Endothelial cell of umbilical vein (primary cell): ENCODE data around the gene EFNB1. TPM values are rescaled to one million over a fixed set of nuclear protein-coding genes. Genes with fewer than 3 reads are reported as not detected.

Experiments used
- BruUV-seq: library from RNA; stranded (reverse); fragments of 400-500 nt; replicated peaks from 2 replicates; lab custom pipeline; 2021; lab: Mats Ljungman, UMichigan
- CTCF ChIA-PET: fragments of 300-600, 350-600 bp; sonication (Branson Sonifier 250); formaldehyde crosslinking; loops from one replicate; lab custom pipeline; 2021; ENCODE audit warnings: antibody characterized with exemption, inconsistent platforms; lab: Charles Lee
- POLR2A ChIA-PET: fragments of 300-600, 350-600 bp; sonication (Branson Sonifier 250); formaldehyde crosslinking; loops from one replicate; lab custom pipeline; 2021; ENCODE audit warnings: antibody characterized with exemption, inconsistent platforms; lab: Charles Lee
- DNase-seq: peaks from one replicate; pipeline ENCODE4 v3.0.0-alpha.2; 2011; ENCODE audit warnings: low read depth, low spot score
- FAIRE-seq: peaks from 2 replicates; lab custom pipeline; 2011; peaks lifted over from hg19 to GRCh38; lab: Jason Lieb, UNC
- H2AFZ ChIP-seq: 2 replicates; pipeline ENCODE4 v1.6.0; 2012; ENCODE audit warnings: low read depth, low read length, control low read depth, inconsistent platforms
- H3K27ac ChIP-seq: 2 replicates; pipeline ENCODE4 v1.5.1; 2011; ENCODE audit warnings: low read depth, mild to moderate bottlenecking, control low read depth, low read length, moderate library complexity; ENCODE audit not compliant: insufficient read depth
- H3K27me3 ChIP-seq, 2 experiments: 2 replicates each; pipeline versions ENCODE4 v1.6.0 to v1.6.1; 2011; ENCODE audit warnings: low read length in 2 of 2, mixed read lengths in 1 of 2; ENCODE audit not compliant: control insufficient read depth in 2 of 2, insufficient read depth in 2 of 2
- H3K36me3 ChIP-seq, 2 experiments: 2 replicates in 1 of 2; 3 replicates in 1 of 2; pipeline ENCODE4 v1.5.1; 2011; ENCODE audit warnings: low read length in 2 of 2, mild to moderate bottlenecking in 1 of 2, moderate library complexity in 1 of 2; ENCODE audit not compliant: control insufficient read depth in 2 of 2, insufficient read depth in 2 of 2; ENCODE audit errors: extremely low read depth in 1 of 2
- H3K4me1 ChIP-seq: 3 replicates; pipeline ENCODE4 v1.5.1; 2011; ENCODE audit warnings: mild to moderate bottlenecking, low read length; ENCODE audit not compliant: control insufficient read depth, insufficient read depth; ENCODE audit errors: extremely low read depth
- H3K4me2 ChIP-seq: 2 replicates; pipeline ENCODE4 v1.6.1; 2011; ENCODE audit warnings: low read length, control low read depth, mixed read lengths; ENCODE audit not compliant: insufficient read depth
- H3K4me3 ChIP-seq, 3 experiments: fragments of 200-600 bp in 1 of 3; sonication (generic), shearing (Covaris generic) in 1 of 3; replicated peaks in 1 of 3; 2 replicates each; pipeline ENCODE4 v1.5.1; 2011 to 2016; ENCODE audit warnings: control low read depth in 3 of 3, low read length in 3 of 3, mild to moderate bottlenecking in 2 of 3, inconsistent platforms in 1 of 3, low read depth in 1 of 3, moderate library complexity in 1 of 3; ENCODE audit not compliant: insufficient read depth in 1 of 3
- H3K79me2 ChIP-seq: 2 replicates; pipeline ENCODE4 v1.6.0; 2012; ENCODE audit warnings: low read length, inconsistent platforms; ENCODE audit not compliant: control insufficient read depth, insufficient read depth
- H3K9ac ChIP-seq: replicated peaks from 2 replicates; pipeline ENCODE3; 2011; ENCODE audit warnings: low read length, control low read depth; ENCODE audit not compliant: insufficient read depth; ENCODE audit errors: extremely low read depth
- H3K9me1 ChIP-seq: replicated peaks from 3 replicates; pipeline ENCODE4 v1.6.0; 2011; ENCODE audit warnings: mild to moderate bottlenecking, low read length; ENCODE audit not compliant: control insufficient read depth, insufficient read depth; ENCODE audit errors: extremely low read depth
- H3K9me3 ChIP-seq: replicated peaks from 2 replicates; pipeline ENCODE4 v1.5.1; 2012; ENCODE audit warnings: low read length, inconsistent platforms; ENCODE audit not compliant: control insufficient read depth, insufficient read depth
- H4K20me1 ChIP-seq: replicated peaks from 2 replicates; pipeline ENCODE3; 2011; ENCODE audit warnings: mild to moderate bottlenecking, low read length; ENCODE audit not compliant: control insufficient read depth, insufficient read depth; ENCODE audit errors: extremely low read depth
- EZH2 ChIP-seq: IDR thresholded peaks from 2 replicates; pipeline ENCODE4 v1.6.1; 2012; ENCODE audit warnings: borderline replicate concordance, low read depth, mild to moderate bottlenecking, moderate library complexity, low read length, inconsistent platforms; ENCODE audit not compliant: severe bottlenecking
- FOS ChIP-seq: IDR thresholded peaks from 2 replicates; pipeline ENCODE4 v1.6.1; 2011; ENCODE audit warnings: mild to moderate bottlenecking, low read length, moderate library complexity, borderline replicate concordance; ENCODE audit not compliant: insufficient read depth
- GATA2 ChIP-seq: IDR thresholded peaks from 2 replicates; pipeline ENCODE4 v1.7.0; 2011; ENCODE audit warnings: low read depth, mild to moderate bottlenecking, moderate library complexity, mixed read lengths, low read length; ENCODE audit not compliant: insufficient read length, insufficient read depth
- JUN ChIP-seq: IDR thresholded peaks from 2 replicates; pipeline ENCODE4 v1.6.1; 2011; ENCODE audit warnings: borderline replicate concordance, low read depth; ENCODE audit not compliant: insufficient read length, insufficient read depth
- MYC ChIP-seq: IDR thresholded peaks from one replicate; pipeline ENCODE4 v1.6.1; 2011; ENCODE audit warnings: mild to moderate bottlenecking, low read depth, low read length
- POLR2A ChIP-seq: IDR thresholded peaks from 2 replicates; pipeline ENCODE4 v1.6.1; 2012; ENCODE audit warnings: low read depth, mild to moderate bottlenecking, control low read depth, low read length
- dilution Hi-C: fragments of 300-500 bp; cut with MboI; formaldehyde crosslinking; loops from one replicate; pipeline ENCODE4 v1.15.0; 2019; ENCODE audit warnings: low sequenced_read_pairs; ENCODE audit not compliant: extremely low pct_ligation_motif_present
- intact Hi-C: fragments of 100-400 bp; cut with micrococcal nuclease; formaldehyde crosslinking; loops from one replicate; pipeline ENCODE4 v1.10.0; 2022
- polyA plus RNA-seq, 4 experiments: library from polyadenylated mRNA; depleted of rRNA in 3 of 4; stranded (reverse) in 3 of 4; unstranded in 1 of 4; fragments of >200 nt; gene quantifications; 2 replicates each; pipeline versions ENCODE4 v1.2.1 to v1.2.3, GENCODE V29; 2011 to 2012; ENCODE audit warnings: missing spikeins in 1 of 4
- total RNA-seq: library from RNA; stranded (reverse); gene quantifications from 2 replicates; pipeline ENCODE4 v1.2.3, GENCODE V29; 2021
- TF ChIP-seq, protein P1 (sequence below): IDR thresholded peaks from 2 replicates; pipeline ENCODE4 v1.6.1; 2011; ENCODE audit not compliant: insufficient read depth, insufficient read length
- TF ChIP-seq, protein P2 (sequence below), 2 donors: IDR thresholded peaks; 1 replicate in 1 of 2; 2 replicates in 1 of 2; pipeline ENCODE4 v1.5.1; 2011; ENCODE audit warnings: low read length in 2 of 2, mild to moderate bottlenecking in 2 of 2, moderate library complexity in 2 of 2, control low read depth in 1 of 2, inconsistent platforms in 1 of 2, low read depth in 1 of 2; ENCODE audit not compliant: insufficient read depth in 1 of 2; ENCODE audit errors: extremely low read depth in 1 of 2

EFNB1 gene
- total and polyA plus RNA-seq, 2 donors (not counting 3 experiments of a cell fraction or from before 2014, with no cell fraction given) = 7.8 to 13.3 TPM

DNA sequence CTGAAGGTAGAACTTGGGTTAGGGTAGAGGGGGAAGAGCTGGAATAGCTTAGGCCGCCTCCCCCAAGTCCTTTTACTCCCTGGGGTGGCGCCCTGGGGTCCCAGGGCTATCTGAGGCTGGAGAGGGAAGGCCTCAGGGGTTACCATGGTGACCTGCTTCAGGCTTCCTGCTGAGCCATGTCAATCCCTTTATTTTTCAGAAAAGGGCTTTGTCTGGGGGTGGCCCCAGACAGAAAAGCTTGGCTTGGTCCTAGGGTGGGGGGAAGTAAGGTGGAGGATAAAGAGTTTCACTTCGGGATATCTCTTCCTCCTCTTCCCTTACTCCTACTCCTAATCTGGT, 6.3 kb downstream of the EFNB1 start:
- intact Hi-C loops = no loop called here
- Histone ChIP-seq H2AFZ (no peak overlapping the region), H3K27ac (no peak overlapping the region), H3K9me3 (no peaks in the 10 kb centered on the region), H3K27me3 (no peaks in the 10 kb centered on the region), H3K4me2 (no peak overlapping the region), H3K36me3 (peaks cover 0 to 6% of the 10 kb centered on the region in 2 experiments), H3K4me1 (peaks cover 10% of the 10 kb centered on the region), H4K20me1 (no peaks in the 10 kb centered on the region), H3K4me3 (no peak overlapping the region), H3K9ac (no peak overlapping the region), H3K79me2 (peaks cover 13% of the 10 kb centered on the region), H3K9me1 (no peaks in the 10 kb centered on the region)
- DNase-seq = no peak
- FAIRE-seq = no peak
- CTCF ChIA-PET = interaction anchor here (1.1 kb wide), 1 partner anchor 226 kb away, joined by 4 read pairs; no protein-coding TSS in a partner anchor
- dilution Hi-C loops = no loop called here
- TF ChIP-seq, protein P1, sequence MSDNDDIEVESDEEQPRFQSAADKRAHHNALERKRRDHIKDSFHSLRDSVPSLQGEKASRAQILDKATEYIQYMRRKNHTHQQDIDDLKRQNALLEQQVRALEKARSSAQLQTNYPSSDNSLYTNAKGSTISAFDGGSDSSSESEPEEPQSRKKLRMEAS = no peak
- no peak for TF ChIP-seq JUN
- no peak for TF ChIP-seq GATA2
- TF ChIP-seq EZH2 = no peak
- no peak for TF ChIP-seq POLR2A
- no peak for TF ChIP-seq FOS
- no peak for TF ChIP-seq MYC
- TF ChIP-seq, protein P2, sequence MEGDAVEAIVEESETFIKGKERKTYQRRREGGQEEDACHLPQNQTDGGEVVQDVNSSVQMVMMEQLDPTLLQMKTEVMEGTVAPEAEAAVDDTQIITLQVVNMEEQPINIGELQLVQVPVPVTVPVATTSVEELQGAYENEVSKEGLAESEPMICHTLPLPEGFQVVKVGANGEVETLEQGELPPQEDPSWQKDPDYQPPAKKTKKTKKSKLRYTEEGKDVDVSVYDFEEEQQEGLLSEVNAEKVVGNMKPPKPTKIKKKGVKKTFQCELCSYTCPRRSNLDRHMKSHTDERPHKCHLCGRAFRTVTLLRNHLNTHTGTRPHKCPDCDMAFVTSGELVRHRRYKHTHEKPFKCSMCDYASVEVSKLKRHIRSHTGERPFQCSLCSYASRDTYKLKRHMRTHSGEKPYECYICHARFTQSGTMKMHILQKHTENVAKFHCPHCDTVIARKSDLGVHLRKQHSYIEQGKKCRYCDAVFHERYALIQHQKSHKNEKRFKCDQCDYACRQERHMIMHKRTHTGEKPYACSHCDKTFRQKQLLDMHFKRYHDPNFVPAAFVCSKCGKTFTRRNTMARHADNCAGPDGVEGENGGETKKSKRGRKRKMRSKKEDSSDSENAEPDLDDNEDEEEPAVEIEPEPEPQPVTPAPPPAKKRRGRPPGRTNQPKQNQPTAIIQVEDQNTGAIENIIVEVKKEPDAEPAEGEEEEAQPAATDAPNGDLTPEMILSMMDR (IDR thresholded peaks at IDR 0.05; ENCODE audit: extremely low read depth in 1 of 2, insufficient read depth in 1 of 2, low read depth in 1 of 2, low read length in 2 of 2) = no peak
- POLR2A ChIA-PET = no interaction called here
- BruUV-seq = no TSS peak
